ENCODE data around the gene ENAH.

Gene ENAH

DNA sequence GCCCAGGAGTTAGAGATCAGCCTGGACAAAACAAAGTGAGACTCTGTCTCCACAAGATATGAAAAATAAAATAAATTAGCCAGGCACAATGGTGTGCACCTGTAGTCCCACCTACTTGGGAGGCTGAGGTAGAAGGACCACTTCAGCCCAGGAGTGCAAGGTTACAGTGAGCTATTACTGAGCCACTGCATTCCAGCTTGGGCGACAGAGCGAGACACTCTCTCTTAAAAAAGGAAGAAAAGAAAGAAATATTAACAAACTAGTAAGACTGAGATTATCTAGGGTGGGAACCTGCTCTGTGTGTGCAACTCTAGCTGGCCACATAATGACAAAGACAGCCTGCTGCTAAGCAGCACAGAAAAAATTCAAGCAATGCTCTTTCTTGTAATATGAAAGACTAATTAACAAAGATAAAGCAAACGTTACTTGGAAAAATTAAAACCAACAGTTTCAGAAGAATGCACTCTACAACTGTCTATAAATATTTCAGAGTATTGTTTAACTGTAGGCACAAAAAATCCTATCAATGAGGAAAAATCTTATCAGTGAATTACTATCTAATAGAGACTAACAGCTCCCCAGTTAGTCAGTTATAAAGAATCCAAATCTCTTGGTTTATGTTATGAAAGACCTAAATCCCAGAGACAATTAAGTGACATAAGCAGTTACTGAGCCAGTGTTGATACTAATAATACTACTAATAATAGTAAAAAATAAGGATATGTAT, 74.5 kb downstream of the ENAH start:
- Histone ChIP-seq H3K27ac (replicated peaks) (no peak overlapping the region), H3K4me3 (replicated peaks; ENCODE audit: insufficient read depth, low read length) (no peak overlapping the region), H3K27me3 (ENCODE audit: insufficient read depth, poor library complexity, severe bottlenecking) (no peaks in the 10 kb centered on the region)
- TF ChIP-seq, protein P1, sequence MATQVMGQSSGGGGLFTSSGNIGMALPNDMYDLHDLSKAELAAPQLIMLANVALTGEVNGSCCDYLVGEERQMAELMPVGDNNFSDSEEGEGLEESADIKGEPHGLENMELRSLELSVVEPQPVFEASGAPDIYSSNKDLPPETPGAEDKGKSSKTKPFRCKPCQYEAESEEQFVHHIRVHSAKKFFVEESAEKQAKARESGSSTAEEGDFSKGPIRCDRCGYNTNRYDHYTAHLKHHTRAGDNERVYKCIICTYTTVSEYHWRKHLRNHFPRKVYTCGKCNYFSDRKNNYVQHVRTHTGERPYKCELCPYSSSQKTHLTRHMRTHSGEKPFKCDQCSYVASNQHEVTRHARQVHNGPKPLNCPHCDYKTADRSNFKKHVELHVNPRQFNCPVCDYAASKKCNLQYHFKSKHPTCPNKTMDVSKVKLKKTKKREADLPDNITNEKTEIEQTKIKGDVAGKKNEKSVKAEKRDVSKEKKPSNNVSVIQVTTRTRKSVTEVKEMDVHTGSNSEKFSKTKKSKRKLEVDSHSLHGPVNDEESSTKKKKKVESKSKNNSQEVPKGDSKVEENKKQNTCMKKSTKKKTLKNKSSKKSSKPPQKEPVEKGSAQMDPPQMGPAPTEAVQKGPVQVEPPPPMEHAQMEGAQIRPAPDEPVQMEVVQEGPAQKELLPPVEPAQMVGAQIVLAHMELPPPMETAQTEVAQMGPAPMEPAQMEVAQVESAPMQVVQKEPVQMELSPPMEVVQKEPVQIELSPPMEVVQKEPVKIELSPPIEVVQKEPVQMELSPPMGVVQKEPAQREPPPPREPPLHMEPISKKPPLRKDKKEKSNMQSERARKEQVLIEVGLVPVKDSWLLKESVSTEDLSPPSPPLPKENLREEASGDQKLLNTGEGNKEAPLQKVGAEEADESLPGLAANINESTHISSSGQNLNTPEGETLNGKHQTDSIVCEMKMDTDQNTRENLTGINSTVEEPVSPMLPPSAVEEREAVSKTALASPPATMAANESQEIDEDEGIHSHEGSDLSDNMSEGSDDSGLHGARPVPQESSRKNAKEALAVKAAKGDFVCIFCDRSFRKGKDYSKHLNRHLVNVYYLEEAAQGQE (IDR thresholded peaks at IDR 0.05; ENCODE audit: insufficient replicate concordance, low read depth) = no peak
- TF ChIP-seq SPI1 (IDR thresholded peaks at IDR 0.05; ENCODE audit: borderline replicate concordance, low read depth) (no peak), GABPA (IDR thresholded peaks at IDR 0.05; ENCODE audit: low read depth) (no peak), POLR2AphosphoS5 (IDR thresholded peaks at IDR 0.05; ENCODE audit: low read depth) (no peak)
- TF ChIP-seq, protein P2, sequence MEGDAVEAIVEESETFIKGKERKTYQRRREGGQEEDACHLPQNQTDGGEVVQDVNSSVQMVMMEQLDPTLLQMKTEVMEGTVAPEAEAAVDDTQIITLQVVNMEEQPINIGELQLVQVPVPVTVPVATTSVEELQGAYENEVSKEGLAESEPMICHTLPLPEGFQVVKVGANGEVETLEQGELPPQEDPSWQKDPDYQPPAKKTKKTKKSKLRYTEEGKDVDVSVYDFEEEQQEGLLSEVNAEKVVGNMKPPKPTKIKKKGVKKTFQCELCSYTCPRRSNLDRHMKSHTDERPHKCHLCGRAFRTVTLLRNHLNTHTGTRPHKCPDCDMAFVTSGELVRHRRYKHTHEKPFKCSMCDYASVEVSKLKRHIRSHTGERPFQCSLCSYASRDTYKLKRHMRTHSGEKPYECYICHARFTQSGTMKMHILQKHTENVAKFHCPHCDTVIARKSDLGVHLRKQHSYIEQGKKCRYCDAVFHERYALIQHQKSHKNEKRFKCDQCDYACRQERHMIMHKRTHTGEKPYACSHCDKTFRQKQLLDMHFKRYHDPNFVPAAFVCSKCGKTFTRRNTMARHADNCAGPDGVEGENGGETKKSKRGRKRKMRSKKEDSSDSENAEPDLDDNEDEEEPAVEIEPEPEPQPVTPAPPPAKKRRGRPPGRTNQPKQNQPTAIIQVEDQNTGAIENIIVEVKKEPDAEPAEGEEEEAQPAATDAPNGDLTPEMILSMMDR (IDR thresholded peaks at IDR 0.05; ENCODE audit: insufficient read depth, low read length) = no peak
- no peak for DNase-seq (ENCODE audit: low read depth in 1 of 2, low spot score in 1 of 2)

DNA sequence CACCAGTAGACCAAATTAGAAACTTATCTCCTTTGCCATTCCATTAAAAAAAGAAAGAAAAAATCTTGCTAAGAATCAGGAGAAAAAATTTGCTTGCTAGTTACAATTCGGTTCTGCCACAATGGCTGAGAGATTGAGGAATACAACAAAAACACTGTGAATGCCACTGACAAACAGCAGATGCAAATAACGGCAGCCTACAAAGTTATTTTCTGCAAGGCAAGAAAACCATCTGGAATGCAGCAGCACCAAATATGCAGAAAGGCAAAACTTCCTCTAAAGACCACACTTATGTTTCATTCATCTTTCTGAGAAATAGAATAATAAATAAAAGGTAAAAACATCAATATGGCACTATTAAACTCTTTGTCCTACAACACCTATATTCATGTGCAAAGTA, 75.7 kb downstream of the ENAH start:
- Histone ChIP-seq H3K27me3 (ENCODE audit: insufficient read depth, poor library complexity, severe bottlenecking) (no peaks in the 10 kb centered on the region), H3K27ac (replicated peaks) (no peak overlapping the region), H3K4me3 (replicated peaks; ENCODE audit: insufficient read depth, low read length) (no peak overlapping the region)
- DNase-seq (ENCODE audit: low read depth in 1 of 2, low spot score in 1 of 2) = no peak
- TF ChIP-seq, protein P1 (IDR thresholded peaks at IDR 0.05; ENCODE audit: insufficient replicate concordance, low read depth) = no peak
- TF ChIP-seq SPI1 (IDR thresholded peaks at IDR 0.05; ENCODE audit: borderline replicate concordance, low read depth) (no peak), GABPA (IDR thresholded peaks at IDR 0.05; ENCODE audit: low read depth) (no peak), POLR2AphosphoS5 (IDR thresholded peaks at IDR 0.05; ENCODE audit: low read depth) (no peak)
- TF ChIP-seq, protein P2 (IDR thresholded peaks at IDR 0.05; ENCODE audit: insufficient read depth, low read length) = no peak

DNA sequence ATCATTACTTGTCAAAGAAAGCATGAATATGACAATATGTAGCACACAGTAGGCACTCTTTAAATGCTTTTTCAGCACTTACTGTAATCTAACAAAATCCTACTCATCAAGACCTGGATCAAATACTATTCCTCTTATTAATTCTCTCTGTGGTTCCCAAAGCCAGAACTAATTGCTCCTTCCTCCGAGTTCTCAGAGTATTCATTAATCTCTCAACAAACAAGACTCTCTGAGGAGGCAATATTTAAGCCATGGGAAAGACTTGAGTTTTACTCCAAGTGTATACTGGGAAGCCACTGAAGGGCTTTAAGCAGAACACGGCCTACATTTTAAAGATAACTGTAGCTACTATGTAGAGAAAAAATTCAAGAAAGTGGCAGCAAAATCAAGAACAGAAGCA, 79.7 kb downstream of the ENAH start:
- TF ChIP-seq POLR2AphosphoS5 (IDR thresholded peaks at IDR 0.05; ENCODE audit: low read depth) (no peak), GABPA (IDR thresholded peaks at IDR 0.05; ENCODE audit: low read depth) (no peak), SPI1 (IDR thresholded peaks at IDR 0.05; ENCODE audit: borderline replicate concordance, low read depth) (no peak)
- TF ChIP-seq, protein P1 (IDR thresholded peaks at IDR 0.05; ENCODE audit: insufficient replicate concordance, low read depth) = no peak
- TF ChIP-seq, protein P2 (IDR thresholded peaks at IDR 0.05; ENCODE audit: insufficient read depth, low read length) = no peak

More for the DNA sequence above, 79.7 kb downstream of the ENAH start:
- Histone ChIP-seq H3K27me3 (ENCODE audit: insufficient read depth, poor library complexity, severe bottlenecking) (no peaks in the 10 kb centered on the region), H3K27ac (replicated peaks) (no peak overlapping the region), H3K4me3 (replicated peaks; ENCODE audit: insufficient read depth, low read length) (no peak overlapping the region)
- DNase-seq (ENCODE audit: low read depth in 1 of 2, low spot score in 1 of 2) = no peak

Measured in HL-60 (cell line).